ENCODE results near the gene CHRNA10.

GRCh38 chr11:3710485-3711259 lies 39.5 kb upstream of the CHRNA10 start:
- TF ChIP-seq NFKBIZ (CRISPR knock-in tag; IDR thresholded peaks at IDR 0.05) (no peak), CTCF (CRISPR knock-in tag; IDR thresholded peaks at IDR 0.05) (no peak), ARID2 (CRISPR knock-in tag; IDR thresholded peaks at IDR 0.05; ENCODE audit: borderline replicate concordance) (no peak), ZSCAN22 (CRISPR knock-in tag; IDR thresholded peaks at IDR 0.05) (no peak), PRDM10 (CRISPR knock-in tag; IDR thresholded peaks at IDR 0.05; ENCODE audit: low read depth) (no peak), MTF2 (CRISPR knock-in tag; IDR thresholded peaks at IDR 0.05; ENCODE audit: borderline replicate concordance) (no peak), JUN (CRISPR knock-in tag; IDR thresholded peaks at IDR 0.05) (no peak), BHLHE40 (IDR thresholded peaks at IDR 0.05; ENCODE audit: low read length) (no peak)
